IPS-15b (cell line): ENCODE data around the gene STC2.

Experiments
- H3K27me3 ChIP-seq: one replicate; pipeline ENCODE4 v1.6.1; 2013; ENCODE audit warnings: low read length; ENCODE audit not compliant: control insufficient read depth, insufficient read depth
- H3K36me3 ChIP-seq: one replicate; pipeline ENCODE4 v1.6.1; 2013; ENCODE audit warnings: low read length; ENCODE audit not compliant: control insufficient read depth, insufficient read depth
- H3K4me1 ChIP-seq: one replicate; pipeline ENCODE4 v1.6.1; 2013; ENCODE audit warnings: mild to moderate bottlenecking, low read length; ENCODE audit not compliant: control insufficient read depth, insufficient read depth
- H3K4me3 ChIP-seq: one replicate; pipeline ENCODE4 v1.5.1; 2013; ENCODE audit warnings: low read depth, low read length
- H3K9ac ChIP-seq: one replicate; pipeline ENCODE4 v1.6.1; 2013; ENCODE audit warnings: low read depth, mild to moderate bottlenecking, low read length
- H3K9me3 ChIP-seq: one replicate; pipeline ENCODE4 v1.6.1; 2013; ENCODE audit warnings: mild to moderate bottlenecking, low read length; ENCODE audit not compliant: control insufficient read depth, insufficient read depth

The STC2 gene

DNA sequence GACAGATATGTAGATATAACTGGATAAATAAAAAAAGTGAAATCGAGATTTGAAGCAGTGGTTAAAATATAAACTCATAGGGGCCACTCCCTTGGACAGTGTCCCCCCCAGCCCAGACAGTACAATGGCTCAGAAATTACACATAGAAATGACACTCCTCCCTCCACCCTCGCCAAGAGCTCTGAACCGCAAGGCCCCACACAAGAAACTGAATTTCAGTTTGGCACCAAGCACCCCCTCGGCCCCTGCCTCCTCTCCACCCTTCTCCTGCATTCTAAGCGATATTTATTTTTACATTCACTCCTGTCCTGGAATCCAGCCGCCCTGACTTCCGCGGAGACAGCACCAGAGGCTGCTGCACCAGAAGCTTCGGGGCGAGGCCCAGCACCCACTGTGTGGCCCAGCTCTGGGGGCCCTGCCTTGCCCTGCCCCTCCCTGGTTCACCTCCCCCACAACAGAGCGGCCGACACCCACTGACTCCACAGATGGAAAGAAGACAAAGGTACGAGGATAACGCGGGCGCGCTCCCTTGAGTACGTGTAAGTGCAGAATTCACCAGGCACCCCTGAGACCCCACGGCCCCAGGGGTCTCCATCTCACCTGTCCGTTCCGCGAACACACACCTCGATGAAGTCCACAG lies 11.0 kb downstream of the STC2 start:
- Histone ChIP-seq H3K9ac (no peak overlapping the region), H3K9me3 (no peaks in the 10 kb centered on the region), H3K4me3 (no peak overlapping the region), H3K27me3 (no peaks in the 10 kb centered on the region), H3K4me1 (peaks cover 14% of the 10 kb centered on the region), H3K36me3 (peaks cover 43% of the 10 kb centered on the region)

- Histone ChIP-seq H3K36me3 (peaks cover 42% of the 10 kb centered on the region), H3K9ac (peak overlapping the region; percentile 3)
Measured at GRCh38 chr5:173316339-173317020, 11.7 kb downstream of the STC2 start.

GRCh38 chr5:173315495-173316338 lies 12.5 kb downstream of the STC2 start:
- peaks cover 3% of the 10 kb centered on the region for H3K27me3 ChIP-seq
- H3K9ac ChIP-seq: peak overlapping the region; percentile 3
- H3K4me3 ChIP-seq: no peak overlapping the region
- peaks cover 14% of the 10 kb centered on the region for H3K4me1 ChIP-seq
- peaks cover 34% of the 10 kb centered on the region for H3K36me3 ChIP-seq
- no peaks in the 10 kb centered on the region for H3K9me3 ChIP-seq

More at GRCh38 chr5:173316339-173317020, 11.7 kb downstream of the STC2 start:
- Histone ChIP-seq H3K4me1 (peaks cover 14% of the 10 kb centered on the region), H3K9me3 (no peaks in the 10 kb centered on the region), H3K4me3 (no peak overlapping the region), H3K27me3 (no peaks in the 10 kb centered on the region)

GRCh38 chr5:173314166-173314952 lies 13.9 kb downstream of the STC2 start:
- no peaks in the 10 kb centered on the region for H3K9me3 ChIP-seq
- H3K4me3 ChIP-seq: no peak overlapping the region
- H3K4me1 ChIP-seq: peaks cover 14% of the 10 kb centered on the region
- H3K27me3 ChIP-seq: peaks cover 3% of the 10 kb centered on the region
- peaks cover 21% of the 10 kb centered on the region for H3K36me3 ChIP-seq
- no peak overlapping the region for H3K9ac ChIP-seq

DNA sequence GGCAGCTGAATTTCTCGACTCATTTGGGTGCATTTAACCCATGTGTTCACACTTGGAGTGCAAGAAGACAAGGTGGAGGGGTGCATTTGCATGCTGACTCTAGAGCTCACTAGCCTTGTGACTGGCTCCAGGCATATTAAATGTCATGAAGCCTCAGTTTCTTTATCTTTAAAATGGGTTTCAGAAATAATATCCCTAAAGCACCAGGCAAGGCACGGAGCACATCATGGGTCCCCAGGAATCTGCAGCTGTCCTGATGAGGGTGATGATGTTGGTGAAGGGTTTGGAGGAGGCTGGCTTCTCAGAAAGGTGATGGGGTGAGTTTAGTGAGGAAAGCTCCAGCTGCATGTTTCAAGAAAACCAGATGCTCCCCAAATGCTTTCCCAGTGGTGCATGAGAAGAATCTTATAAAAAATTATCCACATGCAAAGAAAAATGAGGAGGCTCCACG lies 14.8 kb downstream of the STC2 start:
- Histone ChIP-seq H3K9ac (no peak overlapping the region), H3K4me3 (no peak overlapping the region), H3K36me3 (peaks cover 11% of the 10 kb centered on the region), H3K9me3 (no peaks in the 10 kb centered on the region), H3K4me1 (peaks cover 14% of the 10 kb centered on the region), H3K27me3 (peaks cover 3% of the 10 kb centered on the region)

DNA sequence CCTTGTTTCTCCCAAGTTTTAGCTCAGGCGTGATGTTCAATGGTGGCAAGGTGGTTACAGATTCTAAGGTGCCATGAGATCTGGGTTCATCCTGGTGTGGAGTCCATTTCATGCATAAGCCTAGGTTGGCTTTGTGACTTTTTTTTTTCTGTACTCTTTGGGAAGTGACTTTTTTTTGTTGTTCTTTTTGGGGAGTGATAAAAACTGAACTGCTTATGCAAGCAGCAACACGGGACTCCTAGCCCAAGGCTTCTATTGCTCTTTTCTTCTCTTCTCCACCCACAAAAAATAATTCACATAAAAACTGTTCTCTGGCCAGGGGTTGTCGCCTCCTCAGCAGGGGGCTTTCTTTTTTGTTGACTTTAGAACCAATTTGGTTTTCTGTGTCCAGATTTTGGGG lies 15.4 kb downstream of the STC2 start:
- Histone ChIP-seq H3K4me3 (no peak overlapping the region), H3K9ac (no peak overlapping the region), H3K27me3 (peaks cover 3% of the 10 kb centered on the region), H3K36me3 (peaks cover 7% of the 10 kb centered on the region), H3K4me1 (peaks cover 14% of the 10 kb centered on the region), H3K9me3 (no peaks in the 10 kb centered on the region)

DNA sequence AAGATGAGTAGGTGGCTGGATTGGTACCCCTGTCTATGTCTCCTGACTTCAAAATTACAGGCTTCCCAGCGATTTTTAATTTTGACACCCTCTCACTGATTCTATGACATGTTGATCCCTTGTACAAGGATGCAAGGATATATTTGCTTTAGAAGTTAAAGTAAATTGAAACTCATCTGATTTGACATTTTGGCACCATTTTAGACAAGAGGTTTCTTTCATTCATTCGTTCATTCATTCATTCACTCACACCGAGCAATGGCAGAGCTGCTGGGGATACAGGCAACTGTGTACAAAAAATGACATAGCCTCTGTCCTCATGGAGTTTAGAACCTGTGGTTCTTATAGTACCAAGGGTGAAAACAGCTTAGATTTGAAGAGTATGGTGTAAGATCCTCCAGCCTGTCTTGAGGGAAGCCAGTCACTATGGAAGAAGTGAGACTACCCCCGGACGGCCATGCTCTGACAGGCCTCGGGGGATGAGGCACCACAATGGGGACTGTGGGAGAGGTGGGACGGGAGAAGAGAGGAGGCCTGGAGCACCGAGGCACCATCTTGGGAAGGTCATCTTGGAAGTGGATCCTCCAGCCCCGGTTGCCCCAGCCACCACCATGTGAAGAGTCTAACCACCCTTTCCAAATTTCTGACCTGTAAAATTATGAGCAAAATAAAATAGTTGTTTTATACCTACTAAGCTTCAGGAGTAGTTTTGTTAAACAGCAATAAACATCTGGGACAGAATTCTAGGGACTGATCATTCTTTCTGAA lies 16.2 kb downstream of the STC2 start:
- H3K4me3 ChIP-seq: no peak overlapping the region
- no peaks in the 10 kb centered on the region for H3K9me3 ChIP-seq
- no peak overlapping the region for H3K9ac ChIP-seq
- H3K36me3 ChIP-seq: no peaks in the 10 kb centered on the region
- peaks cover 14% of the 10 kb centered on the region for H3K4me1 ChIP-seq
- H3K27me3 ChIP-seq: peaks cover 3% of the 10 kb centered on the region

DNA sequence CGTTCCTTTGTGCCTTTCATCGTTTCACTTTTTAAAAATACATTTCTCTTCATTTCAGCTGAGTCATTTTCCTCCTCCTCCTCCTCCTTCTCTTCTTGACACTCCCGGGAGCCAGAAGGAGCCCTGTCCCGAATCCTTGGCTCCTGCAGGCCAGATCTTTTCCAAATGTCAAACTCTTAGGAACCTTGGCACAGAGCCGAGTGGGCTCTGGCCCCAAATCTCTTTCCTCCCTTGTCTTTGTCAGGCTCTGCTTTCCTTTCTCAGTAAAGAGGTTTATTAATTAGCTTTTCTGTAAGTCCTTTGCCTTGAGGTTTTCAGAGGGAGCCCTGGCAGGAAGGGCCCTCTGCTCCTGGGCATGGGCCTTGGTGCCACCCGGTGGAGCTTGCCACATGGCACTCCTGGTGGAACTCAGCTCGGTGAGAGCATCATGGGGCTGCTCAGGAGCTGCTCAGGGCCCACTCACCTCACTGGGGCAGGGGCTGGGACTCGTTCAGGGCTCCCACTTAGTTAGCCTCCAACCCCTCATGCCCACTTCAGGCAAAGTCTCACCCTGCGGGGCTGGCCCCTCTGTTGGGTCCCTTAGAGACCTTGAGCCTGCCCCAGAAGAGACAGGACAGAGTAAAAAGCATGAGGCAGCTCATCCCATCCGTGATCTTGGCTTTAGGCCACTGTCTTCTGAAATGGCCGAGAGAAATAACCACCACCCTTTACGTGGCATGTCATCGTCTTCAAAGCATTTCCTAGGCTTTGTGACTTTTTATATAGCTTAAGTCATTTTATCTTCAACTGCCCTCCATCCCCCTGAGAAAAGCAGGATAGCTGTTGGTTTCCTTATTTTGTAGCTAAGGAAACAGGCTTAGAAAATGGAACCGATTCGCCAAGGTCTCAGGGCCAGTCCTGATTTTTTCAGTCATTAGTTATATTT lies 17.1 kb downstream of the STC2 start:
- Histone ChIP-seq H3K36me3 (no peaks in the 10 kb centered on the region), H3K4me1 (peaks cover 9% of the 10 kb centered on the region), H3K9me3 (no peaks in the 10 kb centered on the region), H3K27me3 (peaks cover 3% of the 10 kb centered on the region), H3K9ac (no peak overlapping the region), H3K4me3 (no peak overlapping the region)

DNA sequence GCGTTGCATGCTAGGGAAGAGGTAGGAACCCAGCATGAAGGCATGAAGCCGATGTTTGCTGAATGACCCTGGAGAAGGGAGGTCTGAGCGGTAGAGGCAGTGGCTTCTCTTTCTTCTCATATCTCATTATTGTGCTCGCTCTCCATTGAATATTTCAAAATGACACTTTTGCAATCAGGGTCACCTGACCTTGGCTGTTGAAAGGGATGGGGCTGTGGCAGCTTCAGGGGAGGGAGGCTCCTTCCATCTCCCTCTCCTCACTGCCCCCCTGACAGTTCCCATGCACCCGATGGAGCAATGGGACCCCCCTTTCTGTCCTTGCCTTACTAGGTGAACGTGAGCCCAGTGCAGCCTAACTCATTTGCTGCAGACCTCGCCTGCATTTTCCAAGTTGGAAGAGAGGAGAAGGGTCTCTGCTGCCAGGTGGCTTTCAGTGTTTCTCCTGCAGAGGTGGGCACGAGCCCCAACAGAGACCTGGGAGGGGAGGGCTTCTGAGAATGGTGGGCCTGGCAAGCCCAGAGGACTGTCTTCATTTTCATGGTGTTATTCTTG lies 17.9 kb downstream of the STC2 start:
- H3K9ac ChIP-seq: no peak overlapping the region
- peaks cover 5% of the 10 kb centered on the region for H3K4me1 ChIP-seq
- no peak overlapping the region for H3K4me3 ChIP-seq
- peaks cover 3% of the 10 kb centered on the region for H3K27me3 ChIP-seq
- H3K9me3 ChIP-seq: no peaks in the 10 kb centered on the region
- no peaks in the 10 kb centered on the region for H3K36me3 ChIP-seq

DNA sequence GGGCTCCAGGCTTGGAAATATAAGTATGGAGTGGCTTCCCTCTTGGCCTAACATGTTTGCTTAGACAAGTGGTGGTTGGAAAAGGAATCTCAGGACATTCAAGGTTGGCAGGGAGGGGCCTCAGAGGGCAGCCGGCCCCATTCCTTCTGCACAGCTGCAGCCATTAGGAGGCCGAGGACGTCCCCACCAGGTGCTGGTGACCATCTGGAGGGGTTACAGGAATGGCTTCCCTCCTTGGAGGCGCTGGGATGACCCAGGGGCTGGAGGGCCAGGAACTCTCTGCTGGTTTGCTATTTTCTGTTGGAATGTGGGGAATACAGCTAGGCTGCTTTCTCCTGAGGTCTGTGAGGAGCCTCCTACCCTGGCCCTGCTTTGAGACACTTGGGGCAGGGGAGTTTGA lies 18.5 kb downstream of the STC2 start:
- Histone ChIP-seq H3K4me1 (peaks cover 6% of the 10 kb centered on the region), H3K27me3 (peaks cover 3% of the 10 kb centered on the region)

More for the DNA sequence above, 18.5 kb downstream of the STC2 start:
- H3K36me3 ChIP-seq: no peaks in the 10 kb centered on the region
- H3K9me3 ChIP-seq: no peaks in the 10 kb centered on the region
- H3K9ac ChIP-seq: no peak overlapping the region
- no peak overlapping the region for H3K4me3 ChIP-seq
